MM.1S (cell line): Measurements from ENCODE around the gene TMSB15B.
A peak's percentile ranks its signal among the peaks of the same experiment; 100 is the strongest.

Experiments
- DNase-seq: peaks from one replicate; pipeline ENCODE4 v3.0.0-alpha.2; 2015
- H2AFZ ChIP-seq: fragments of 300-600 bp; sonication (generic); 2 replicates; pipeline ENCODE4 v1.6.0; 2016; ENCODE audit warnings: antibody characterized with exemption, low read length
- H3F3A ChIP-seq: fragments of 300-600 bp; sonication (generic); 2 replicates; pipeline ENCODE4 v1.6.1; 2016; ENCODE audit warnings: mild to moderate bottlenecking, antibody characterized with exemption, low read length, moderate library complexity, mixed read lengths; ENCODE audit not compliant: insufficient read depth
- H3K27ac ChIP-seq: fragments of 300-600 bp; sonication (generic); 2 replicates; pipeline ENCODE4 v1.5.1; 2016; ENCODE audit warnings: mild to moderate bottlenecking, low read length
- H3K27me3 ChIP-seq: fragments of 300-600 bp; sonication (generic); replicated peaks from 2 replicates; pipeline ENCODE4 v1.6.0; 2016; ENCODE audit warnings: low read length; ENCODE audit not compliant: insufficient read depth
- H3K36me3 ChIP-seq: fragments of 300-600 bp; sonication (generic); replicated peaks from 2 replicates; pipeline ENCODE4 v1.6.1; 2016; ENCODE audit warnings: mild to moderate bottlenecking, low read length, mixed read lengths; ENCODE audit not compliant: insufficient read depth
- H3K4me1 ChIP-seq: fragments of 300-600 bp; sonication (generic); 2 replicates; pipeline ENCODE4 v1.6.1; 2016; ENCODE audit warnings: low read length, mixed read lengths
- H3K4me2 ChIP-seq: fragments of 300-600 bp; sonication (generic); 2 replicates; pipeline ENCODE4 v1.6.0; 2016; ENCODE audit warnings: low read depth, low read length
- H3K4me3 ChIP-seq: fragments of 300-600 bp; sonication (generic); 2 replicates; pipeline ENCODE4 v1.5.1; 2016; ENCODE audit warnings: low read length, mixed read lengths
- H3K79me2 ChIP-seq: fragments of 300-600 bp; sonication (generic); 2 replicates; pipeline ENCODE4 v1.6.1; 2016; ENCODE audit warnings: mixed run types, low read length, mixed read lengths
- H3K9ac ChIP-seq: fragments of 300-600 bp; sonication (generic); 2 replicates; pipeline ENCODE4 v1.6.1; 2016; ENCODE audit warnings: low read length, mixed read lengths
- H3K9me2 ChIP-seq: fragments of 300-600 bp; sonication (generic); replicated peaks from 2 replicates; pipeline ENCODE4 v1.6.1; 2016; ENCODE audit warnings: mild to moderate bottlenecking, low read length, mixed read lengths; ENCODE audit not compliant: insufficient read depth
- H3K9me3 ChIP-seq: fragments of 300-600 bp; sonication (generic); replicated peaks from 2 replicates; pipeline ENCODE4 v1.6.1; 2016; ENCODE audit warnings: mild to moderate bottlenecking, low read length, mixed read lengths; ENCODE audit not compliant: insufficient read depth
- H4K20me1 ChIP-seq: fragments of 300-600 bp; sonication (generic); 2 replicates; pipeline ENCODE4 v1.6.1; 2016; ENCODE audit warnings: mild to moderate bottlenecking, low read length, moderate library complexity, mixed read lengths; ENCODE audit not compliant: insufficient read depth
- CTCF ChIP-seq: fragments of 300-600 bp; sonication (generic); IDR thresholded peaks from 2 replicates; pipeline ENCODE4 v1.5.1; 2016; ENCODE audit warnings: antibody characterized with exemption, low read length, mixed read lengths
- EZH2 ChIP-seq: fragments of 300-600 bp; sonication (generic); optimal IDR thresholded peaks from 2 replicates; pipeline ENCODE3; 2017; ENCODE audit warnings: low read depth, mild to moderate bottlenecking, antibody characterized with exemption, low read length, mixed read lengths
- EZH2phosphoT487 ChIP-seq: fragments of 300-600 bp; sonication (generic); IDR thresholded peaks from 2 replicates; pipeline ENCODE4 v1.6.1; 2018; ENCODE audit warnings: antibody characterized with exemption, low read length

Gene TMSB15B

GRCh38 chrX:103999234-103999633 is 36.8 kb downstream of the TMSB15B start:
- H2AFZ ChIP-seq, result no peak overlapping the region
- peak; percentile 40 for DNase-seq
- H3K79me2 ChIP-seq, result no peaks in the 10 kb centered on the region
- no peaks in the 10 kb centered on the region for H4K20me1 ChIP-seq
- H3K9me3 ChIP-seq, result no peaks in the 10 kb centered on the region
- no peak overlapping the region for H3K9ac ChIP-seq
- no peaks in the 10 kb centered on the region for H3F3A ChIP-seq
- H3K4me2 ChIP-seq, result peak overlapping the region; percentile 6; the same call in 1 of the 2 replicates
- H3K27me3 ChIP-seq, result no peaks in the 10 kb centered on the region
- H3K9me2 ChIP-seq, result no peaks in the 10 kb centered on the region
- H3K4me1 ChIP-seq, result 0 out of 2 replicates have a peak, but pooled peaks cover 6% of the 10 kb centered on the region
- no peaks in the 10 kb centered on the region for H3K36me3 ChIP-seq
- no peak overlapping the region for H3K27ac ChIP-seq
- no peak overlapping the region for H3K4me3 ChIP-seq
- TF ChIP-seq CTCF (peak; percentile 6; the same call in 1 of the 2 replicates), EZH2phosphoT487 (no peak)

- no peaks in the 10 kb centered on the region for H4K20me1 ChIP-seq
- H3K9me2 ChIP-seq, result no peaks in the 10 kb centered on the region
- no peak overlapping the region for H3K4me2 ChIP-seq
- H3K9me3 ChIP-seq, result no peaks in the 10 kb centered on the region
- H3K36me3 ChIP-seq, result no peaks in the 10 kb centered on the region
- H3K79me2 ChIP-seq, result no peaks in the 10 kb centered on the region
- no peak overlapping the region for H3K9ac ChIP-seq
- H3K4me3 ChIP-seq, result no peak overlapping the region
- H2AFZ ChIP-seq, result no peak overlapping the region
- H3K4me1 ChIP-seq, result no peaks in the 10 kb centered on the region
- H3K27ac ChIP-seq, result no peak overlapping the region
- TF ChIP-seq EZH2 (no peak), CTCF (no peak), EZH2phosphoT487 (no peak)
- no peak for DNase-seq
- H3F3A ChIP-seq, result no peaks in the 10 kb centered on the region
- no peaks in the 10 kb centered on the region for H3K27me3 ChIP-seq
These were observed 46.4 kb downstream of the TMSB15B start for GRCh38 chrX:104008831-104009230.

- Histone ChIP-seq H3K4me1 (no peaks in the 10 kb centered on the region), H3K9ac (no peak overlapping the region), H3K4me2 (no peak overlapping the region), H3K27ac (no peak overlapping the region), H3K79me2 (no peaks in the 10 kb centered on the region), H4K20me1 (no peaks in the 10 kb centered on the region), H3K4me3 (no peak overlapping the region), H3F3A (no peaks in the 10 kb centered on the region), H3K9me2 (no peaks in the 10 kb centered on the region), H2AFZ (no peak overlapping the region), H3K27me3 (no peaks in the 10 kb centered on the region), H3K36me3 (no peaks in the 10 kb centered on the region), H3K9me3 (no peaks in the 10 kb centered on the region)
- no peak for DNase-seq
- TF ChIP-seq EZH2phosphoT487, result no peak
- TF ChIP-seq CTCF, result no peak
- no peak for TF ChIP-seq EZH2
These were observed 50.7 kb downstream of the TMSB15B start for GRCh38 chrX:104013158-104013557.
